ENCODE results near the gene ADAMTS3. TPM values are rescaled to one million over a fixed set of nuclear protein-coding genes. Genes with fewer than 3 reads are reported as not detected.

The ADAMTS3 gene
- total and polyA plus RNA-seq, 9 of the 15 experiments (the other 6 are each of a cell fraction or from before 2014, with no cell fraction given), result 4.0 to 18.0 (median 12.1) TPM

- TF ChIP-seq NR0B1 (IDR thresholded peaks at IDR 0.05; ENCODE audit: partially characterized antibody) (no peak), ZNF778 (CRISPR knock-in tag; IDR thresholded peaks at IDR 0.05) (no peak), HNRNPH1 (optimal IDR thresholded peaks at IDR 0.05; ENCODE audit: low read depth, low read length) (no peak), SP2 (IDR thresholded peaks at IDR 0.05; ENCODE audit: extremely low read depth, low read depth, low read length, poor library complexity, severe bottlenecking) (no peak), CC2D1A (IDR thresholded peaks at IDR 0.05) (peak; percentile 65), ZKSCAN8 (CRISPR knock-in tag; IDR thresholded peaks at IDR 0.05) (no peak), CHCHD3 (CRISPR knock-in tag; IDR thresholded peaks at IDR 0.05) (no peak), ZNF830 (CRISPR knock-in tag; IDR thresholded peaks at IDR 0.05) (no peak), PRDM10 (IDR thresholded peaks at IDR 0.05; ENCODE audit: partially characterized antibody) (no peak), TAL1 (IDR thresholded peaks at IDR 0.05) (0 out of 2 replicates have a peak, but pooled peaks have one; percentile 8), ZBTB40 (IDR thresholded peaks at IDR 0.05) (0 out of 2 replicates have a peak, but pooled peaks have one; percentile 19), ZBTB40 (CRISPR knock-in tag; IDR thresholded peaks at IDR 0.05) (no peak)
Measured at GRCh38 chr4:72513227-72513626, 55.8 kb downstream of the ADAMTS3 start (continued).

All from K562 (cell line).